GM19351 (cell line): Measurements from ENCODE around the gene COL13A1.

ENCODE experiments used
- ATAC-seq: cut with Tn5 transposase; IDR thresholded peaks from one replicate; pipeline ENCODE4 v1.9.1; 2021; ENCODE audit warnings: mild to moderate bottlenecking, moderate library complexity; ENCODE audit not compliant: unreplicated experiment

COL13A1 gene

DNA sequence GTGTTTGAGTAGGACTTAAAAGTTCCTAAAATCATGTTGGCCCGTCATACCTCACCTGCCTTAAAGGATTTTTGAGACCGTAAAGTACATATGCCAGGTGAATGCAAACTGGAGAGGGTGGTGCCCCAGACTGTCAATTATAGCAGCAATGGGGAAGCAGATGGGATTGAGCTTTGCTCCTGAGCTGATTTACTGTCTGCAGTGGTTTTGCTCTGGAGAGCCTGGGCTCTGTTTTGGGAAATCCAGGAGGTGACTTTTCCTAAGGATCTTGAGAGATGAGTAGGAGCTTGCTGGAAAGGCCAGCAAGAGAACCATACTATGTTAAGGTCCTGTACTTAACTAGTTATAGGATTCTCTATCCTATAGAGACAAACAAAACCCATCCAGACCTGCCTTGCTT is 43.0 kb downstream of the COL13A1 start:
- ATAC-seq: no peak

DNA sequence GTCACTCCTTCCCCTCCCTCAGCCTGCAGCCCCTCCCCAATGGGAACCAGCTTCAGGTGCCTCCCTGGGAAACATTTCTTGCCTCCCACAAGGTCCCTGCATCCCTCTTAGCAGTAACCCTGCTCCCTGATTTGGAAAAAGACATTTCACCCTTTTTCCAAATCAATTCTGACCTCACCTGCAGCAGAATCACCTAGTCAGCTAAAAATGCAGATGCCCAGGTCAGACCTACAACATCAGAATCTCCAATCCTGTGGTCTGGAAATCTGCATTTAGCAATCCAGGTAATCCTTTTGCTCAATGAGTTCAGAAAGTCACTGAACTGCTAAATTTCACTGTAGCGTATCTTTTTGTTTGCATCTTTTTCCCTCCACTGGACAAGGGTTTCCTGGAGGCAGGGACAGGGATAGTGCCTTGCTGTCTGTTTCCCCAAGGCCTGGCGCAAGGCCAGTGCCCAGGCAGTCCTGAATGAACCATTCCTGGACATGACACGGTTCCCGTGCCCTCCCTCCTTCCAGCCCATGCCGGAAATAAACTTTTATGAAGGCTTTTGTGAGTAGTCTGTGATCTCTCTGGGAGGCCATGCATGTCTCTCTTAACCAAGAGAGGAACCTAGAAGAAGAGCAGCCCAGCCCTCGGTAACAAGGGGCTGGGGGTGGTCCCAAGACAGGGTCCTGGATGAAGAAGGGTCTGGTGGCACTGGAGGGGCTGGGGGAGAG is 44.0 kb downstream of the COL13A1 start:
- no peak for ATAC-seq

DNA sequence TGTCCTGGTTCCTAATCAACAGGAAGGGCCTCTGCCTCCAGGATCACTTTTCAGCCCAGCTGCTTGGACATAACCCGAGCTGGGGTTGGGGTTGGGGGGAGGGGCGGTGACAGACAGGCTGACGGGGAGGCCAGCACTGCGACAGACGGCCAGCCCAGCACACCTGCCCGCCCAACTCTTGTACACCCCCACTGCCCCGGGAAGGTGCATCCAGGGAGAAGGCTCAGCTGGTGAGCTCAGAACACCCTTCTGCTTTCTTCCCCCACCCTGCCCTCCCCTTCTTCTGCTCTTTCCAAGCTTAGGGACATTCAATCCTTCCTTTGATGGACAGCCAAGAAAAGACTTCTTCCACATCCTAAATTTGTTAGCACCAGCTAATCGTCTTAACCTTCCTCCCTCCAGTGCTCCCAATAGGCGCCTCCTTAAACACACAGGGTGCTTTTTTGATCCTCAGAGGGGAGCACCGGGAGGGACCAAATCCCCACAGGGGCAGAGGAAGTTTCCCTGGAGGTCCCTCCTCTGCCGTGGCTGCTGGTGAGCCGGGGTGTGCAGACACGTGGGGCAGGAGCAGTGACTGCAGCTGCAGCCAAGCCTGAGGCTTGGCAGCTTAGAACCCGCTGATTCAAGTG is 44.7 kb downstream of the COL13A1 start:
- no peak for ATAC-seq

DNA sequence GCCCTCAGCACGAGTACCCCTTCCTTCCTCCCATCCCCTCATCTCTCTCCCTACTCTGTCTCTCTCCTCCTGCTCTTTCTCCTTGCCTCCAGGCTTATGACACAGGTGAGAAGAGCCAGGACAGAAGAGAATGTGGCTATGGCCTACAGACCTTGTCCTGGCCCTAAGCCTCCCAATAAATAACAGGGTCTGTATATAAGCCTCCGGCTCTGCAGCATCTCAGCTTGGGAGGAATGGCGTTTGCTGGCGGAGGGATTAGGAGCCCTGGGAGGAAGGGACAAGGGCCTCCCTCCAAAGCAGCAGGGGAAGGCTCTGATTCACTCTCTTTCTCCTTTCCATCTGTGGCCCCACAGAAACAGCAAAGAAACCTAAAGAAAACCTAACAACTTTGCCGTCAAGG is 45.8 kb downstream of the COL13A1 start:
- ATAC-seq: no peak

DNA sequence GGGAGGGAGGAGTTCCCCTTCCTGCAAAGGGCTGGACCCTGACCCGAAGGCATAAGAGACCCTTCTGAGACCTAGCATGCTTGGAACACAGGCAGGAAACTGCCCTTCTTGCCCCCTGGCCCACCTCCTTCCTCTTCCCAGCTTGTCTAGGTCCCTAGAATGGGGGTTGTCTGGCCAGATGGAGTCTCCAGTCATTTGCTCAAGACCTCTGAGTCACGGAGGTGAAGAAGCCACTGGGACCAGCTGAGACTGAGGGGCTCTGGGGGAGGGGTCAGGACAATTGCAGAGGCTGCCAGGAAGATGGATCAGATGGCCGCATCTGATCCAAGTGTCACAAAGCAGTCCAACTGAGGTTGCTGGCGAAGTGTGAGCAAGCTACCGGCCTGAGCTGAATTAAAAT is 46.2 kb downstream of the COL13A1 start:
- ATAC-seq: no peak

DNA sequence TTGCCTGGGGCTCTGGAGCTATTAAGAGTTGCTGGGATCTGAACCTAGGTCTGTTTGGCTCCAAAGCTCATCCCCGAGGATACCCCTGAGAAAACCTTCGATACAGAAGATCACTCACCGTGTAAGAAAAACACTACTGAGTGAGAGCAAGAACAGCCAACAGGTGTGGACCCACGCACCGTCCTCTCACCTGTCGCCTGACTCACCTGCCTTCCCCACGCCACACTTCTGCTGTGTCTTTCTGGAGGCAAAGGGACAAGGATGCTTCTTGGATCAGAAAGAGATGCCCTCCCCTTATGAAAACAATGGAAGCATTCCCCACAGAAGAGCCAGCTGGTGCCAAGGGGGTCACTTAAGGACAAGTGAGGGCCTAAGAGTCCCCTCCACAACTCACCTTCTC is 46.7 kb downstream of the COL13A1 start:
- ATAC-seq: no peak

DNA sequence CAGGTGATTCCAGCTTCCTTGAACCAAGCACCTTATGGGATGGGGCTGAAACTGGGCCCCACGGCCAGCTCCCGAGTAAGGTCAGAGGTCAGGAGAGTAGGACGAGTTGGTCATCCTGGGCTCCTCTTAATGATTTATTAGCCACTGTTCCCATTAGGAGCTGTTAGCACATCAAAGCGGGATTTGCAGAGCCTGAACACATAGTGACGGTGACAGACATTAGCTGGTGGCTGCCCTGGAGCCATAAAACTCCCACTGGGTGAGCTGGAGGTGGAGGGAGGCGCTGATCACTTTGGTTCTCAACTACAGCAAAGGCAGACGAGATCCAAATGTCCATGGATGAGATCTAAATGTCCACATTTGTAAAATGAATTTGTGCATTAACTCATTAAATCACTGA is 48.1 kb downstream of the COL13A1 start:
- ATAC-seq: no peak

DNA sequence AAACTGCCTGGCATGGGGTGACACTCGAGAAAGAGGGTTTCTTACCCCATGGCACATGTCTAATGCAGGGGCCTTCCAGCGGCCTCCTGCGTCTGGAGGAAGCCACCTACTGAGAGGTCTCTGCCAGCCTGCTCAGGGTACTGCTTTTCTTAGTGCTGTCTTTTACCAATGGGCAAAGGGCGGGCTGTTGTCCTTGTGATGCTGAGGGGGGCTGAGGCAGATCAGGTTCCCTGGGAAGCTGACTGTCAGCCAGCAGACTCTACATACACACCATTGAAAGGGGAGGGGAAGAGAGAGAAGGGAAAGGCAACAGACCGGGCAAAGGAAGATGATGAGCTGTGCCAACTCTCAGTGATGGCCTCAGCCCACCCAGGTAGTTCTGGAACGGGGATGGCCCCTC is 48.7 kb downstream of the COL13A1 start:
- ATAC-seq: no peak

DNA sequence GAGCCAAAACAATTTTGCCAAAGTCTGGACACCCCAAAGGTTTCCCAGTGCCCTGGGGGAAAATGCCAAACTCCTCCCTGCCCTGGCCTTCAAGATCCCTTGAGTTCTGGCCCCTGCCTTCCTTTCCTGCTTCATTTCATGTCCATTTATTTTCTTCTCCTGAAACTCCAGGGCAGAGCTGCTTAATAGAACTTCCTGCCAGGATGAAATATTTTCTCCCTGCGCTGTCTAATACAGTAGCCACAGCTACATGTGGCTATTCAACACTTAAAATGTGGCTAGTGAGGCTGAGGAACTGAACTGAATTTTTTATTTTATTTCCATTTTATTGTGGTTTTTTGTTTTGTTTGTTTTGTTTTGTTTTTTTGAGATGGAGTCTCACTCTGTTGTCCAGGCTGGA is 49.6 kb downstream of the COL13A1 start:
- no peak for ATAC-seq

DNA sequence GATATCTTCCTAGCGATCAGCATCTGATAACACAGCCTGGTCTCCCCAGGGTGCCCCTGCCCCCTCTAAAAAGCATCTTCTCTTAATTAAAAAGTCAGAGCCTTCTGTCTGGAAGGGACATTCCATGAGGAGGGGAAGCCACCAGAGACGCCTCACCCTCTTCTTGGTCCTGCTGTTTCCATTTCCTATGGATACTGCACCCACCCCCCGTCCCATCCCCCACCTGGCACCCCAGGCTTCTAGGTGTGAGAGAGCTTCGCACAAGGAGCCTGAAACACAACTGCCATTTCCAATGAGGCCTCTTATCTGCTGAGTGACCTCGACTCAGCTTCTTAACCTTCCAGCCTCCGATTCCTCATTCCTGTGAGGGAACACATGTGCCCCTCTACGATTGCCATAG is 51.4 kb downstream of the COL13A1 start:
- ATAC-seq: no peak

DNA sequence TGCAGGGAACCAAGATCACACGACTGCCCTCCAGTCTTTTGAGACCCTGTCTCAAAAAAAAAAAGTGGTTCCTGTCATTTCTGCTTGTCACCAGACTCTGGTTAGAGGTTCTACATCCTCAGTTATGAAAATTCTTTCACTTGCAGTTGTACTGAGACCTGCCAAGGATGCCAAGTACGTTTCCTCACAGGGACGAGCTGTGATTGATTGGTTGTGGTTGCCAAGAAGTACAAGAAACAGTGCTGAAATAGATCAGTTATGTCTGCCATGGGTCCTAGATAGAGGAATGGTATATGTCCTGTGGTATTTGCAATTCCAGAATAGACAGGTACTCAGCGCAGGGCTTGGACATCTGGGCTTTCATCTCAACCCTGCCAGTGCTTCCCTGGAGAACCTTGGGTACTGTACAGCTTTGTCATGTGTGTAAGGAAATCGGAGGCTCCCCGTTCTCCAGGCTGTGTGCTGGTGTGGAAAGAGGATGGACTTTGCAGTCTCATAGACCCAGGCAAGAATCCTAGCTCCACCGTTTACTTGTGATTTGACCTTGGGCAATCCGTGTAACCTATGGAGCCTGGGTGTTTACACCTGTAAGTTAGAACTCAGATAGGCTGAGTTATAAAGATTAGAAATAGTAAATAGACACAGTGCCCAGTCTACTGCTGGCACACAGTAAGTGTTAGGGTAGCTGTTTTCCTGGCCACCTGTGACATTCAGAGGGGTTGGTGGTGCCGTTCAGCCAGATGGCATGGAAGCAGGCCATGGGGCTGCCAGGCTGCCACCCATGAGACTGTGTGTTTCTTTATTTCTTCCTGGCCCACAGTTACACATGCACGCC is 53.0 kb downstream of the COL13A1 start:
- ATAC-seq: no peak

DNA sequence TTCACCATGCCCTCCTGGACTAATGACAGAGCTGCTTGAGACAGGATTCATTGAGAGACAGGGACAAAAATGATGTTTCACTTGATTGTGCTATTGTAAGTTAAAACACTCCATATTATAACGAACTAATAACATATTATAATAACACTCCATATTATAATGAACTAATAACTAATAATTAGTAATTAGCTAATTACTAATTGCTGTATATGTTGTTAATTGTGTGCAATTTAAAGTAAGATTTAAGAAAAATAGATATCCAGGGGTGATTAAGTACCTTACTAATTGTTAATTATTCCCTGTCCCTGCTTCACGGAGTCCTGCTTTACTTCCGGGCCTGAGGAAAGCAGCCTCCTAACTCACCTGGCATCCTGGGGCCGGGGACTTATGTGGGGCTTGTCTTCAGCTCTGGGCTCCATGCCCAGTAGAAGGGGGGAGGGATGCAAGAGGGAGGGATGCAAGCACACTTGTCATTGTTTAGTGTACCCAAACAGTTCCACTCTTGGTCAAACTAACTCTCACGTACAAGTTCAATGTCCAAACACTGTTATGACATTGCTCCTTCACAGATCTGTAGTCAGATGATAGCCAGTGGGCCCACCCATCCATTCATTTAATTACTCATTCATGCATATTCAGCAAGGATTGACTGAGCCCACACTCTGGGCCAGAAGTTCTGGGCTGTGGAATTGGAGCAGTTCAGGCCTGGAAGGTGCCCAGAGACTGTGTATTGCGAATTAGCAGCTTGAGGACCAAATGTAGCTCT is 53.8 kb downstream of the COL13A1 start:
- no peak for ATAC-seq

DNA sequence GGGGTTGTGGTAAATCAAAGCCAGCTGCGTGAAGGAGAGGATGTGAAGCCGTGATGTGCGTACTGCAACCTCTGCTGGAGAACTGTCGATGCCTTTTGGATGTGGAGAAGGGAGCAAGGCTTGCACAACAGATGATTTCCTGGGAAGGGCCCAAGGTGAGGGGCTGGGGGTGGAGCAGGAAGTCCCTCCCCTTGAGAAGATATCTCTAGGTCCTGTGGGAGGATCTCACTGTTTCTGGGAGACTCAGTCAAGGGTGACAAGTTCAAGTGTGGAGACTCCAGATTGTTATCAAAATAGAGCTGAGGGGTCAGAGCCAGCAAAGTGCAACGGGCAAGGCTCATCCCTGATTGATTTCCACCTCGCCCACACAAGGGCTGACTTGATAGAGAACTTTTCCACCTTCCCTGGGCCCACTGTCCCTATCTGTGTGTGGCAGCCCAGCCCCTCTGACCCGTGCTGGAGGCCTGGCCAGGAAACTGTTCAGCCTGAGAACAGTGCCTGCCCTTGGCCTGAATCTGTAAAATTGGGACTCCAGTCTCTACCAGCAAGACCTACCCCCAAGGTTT is 55.0 kb downstream of the COL13A1 start:
- no peak for ATAC-seq

DNA sequence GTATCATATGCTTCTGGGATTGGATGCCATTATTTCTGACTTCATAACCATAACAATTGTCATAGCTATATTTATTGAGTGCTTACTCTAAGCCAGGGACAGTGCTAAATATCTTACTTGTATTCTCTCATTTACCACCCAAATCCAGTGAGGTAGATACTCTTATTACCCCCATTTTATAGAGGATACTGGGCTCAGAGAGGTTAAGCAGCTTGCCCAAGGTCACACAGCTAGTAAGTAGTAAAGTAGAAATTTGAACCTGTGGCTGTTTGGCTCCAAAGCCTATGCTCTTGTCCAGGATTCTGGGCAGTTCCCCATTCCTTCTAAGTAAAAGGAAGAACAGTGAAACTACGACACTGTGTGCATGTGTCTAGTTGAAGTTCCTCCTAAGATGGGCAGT is 56.5 kb downstream of the COL13A1 start:
- no peak for ATAC-seq

DNA sequence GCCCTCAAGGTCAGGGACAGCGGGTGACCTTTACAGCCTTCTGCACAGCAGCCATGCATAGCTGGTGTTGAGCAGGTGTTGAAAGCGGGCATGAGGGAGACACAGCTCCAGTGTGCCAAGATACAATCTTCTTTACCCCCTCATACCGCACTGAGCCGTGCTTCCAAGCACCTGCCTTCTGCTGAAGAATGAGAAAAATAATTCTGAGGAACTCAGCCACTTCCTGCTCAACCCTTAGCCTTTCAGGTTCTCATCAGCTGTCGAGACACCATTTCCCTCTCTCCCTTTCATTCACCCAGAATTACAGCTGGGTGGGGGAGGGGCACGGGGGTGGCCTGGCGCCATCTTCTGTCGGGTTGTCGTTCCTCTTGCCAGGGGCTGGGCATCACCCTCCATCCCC is 58.6 kb downstream of the COL13A1 start:
- no peak for ATAC-seq

DNA sequence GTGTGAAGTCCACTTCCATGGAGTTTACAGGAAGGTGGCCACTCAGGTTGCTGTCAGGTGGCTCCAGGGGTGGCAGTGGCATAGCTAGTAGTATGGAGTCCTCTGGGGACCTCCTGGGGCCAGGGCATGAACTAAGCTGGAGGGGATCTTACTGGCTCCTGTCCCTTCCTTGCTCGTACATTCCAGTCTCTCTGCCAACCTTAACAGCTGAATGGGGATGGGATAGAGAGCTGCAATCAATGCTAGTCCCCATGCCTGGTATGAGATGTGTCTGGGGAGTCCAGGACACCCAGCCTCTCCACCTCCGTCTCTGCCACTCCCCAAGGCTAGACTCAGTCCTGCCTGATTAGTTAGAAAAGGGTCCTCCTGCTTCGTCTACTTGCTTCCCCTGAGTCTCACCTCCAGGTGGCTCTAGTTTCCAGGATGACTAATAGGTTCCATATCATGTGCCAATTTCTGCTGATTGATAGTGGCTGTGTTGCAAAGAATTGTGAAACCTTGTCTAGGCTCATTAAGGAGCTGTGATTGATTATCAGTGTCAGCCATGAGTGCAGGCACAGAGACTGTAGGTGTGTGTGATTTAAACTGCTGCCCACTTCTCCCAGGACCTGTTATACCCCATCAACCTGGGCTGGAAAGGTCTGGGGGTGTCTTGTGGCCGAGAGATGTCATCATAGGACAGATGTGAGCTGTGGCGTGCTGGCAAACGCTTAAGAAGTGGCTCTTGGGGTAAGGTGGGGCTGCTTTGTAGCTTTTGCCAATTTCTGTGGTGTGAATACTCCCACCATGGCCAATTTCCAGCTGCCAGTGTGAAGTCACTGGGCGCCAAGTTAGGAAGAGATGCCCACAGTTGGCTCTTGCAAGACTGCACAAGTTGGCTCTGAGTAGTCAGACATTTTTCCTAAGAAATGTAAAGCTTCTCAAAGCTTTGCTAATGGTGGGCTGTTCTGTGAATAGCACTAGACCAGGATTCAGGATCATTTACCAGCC is 59.8 kb downstream of the COL13A1 start:
- ATAC-seq: no peak

DNA sequence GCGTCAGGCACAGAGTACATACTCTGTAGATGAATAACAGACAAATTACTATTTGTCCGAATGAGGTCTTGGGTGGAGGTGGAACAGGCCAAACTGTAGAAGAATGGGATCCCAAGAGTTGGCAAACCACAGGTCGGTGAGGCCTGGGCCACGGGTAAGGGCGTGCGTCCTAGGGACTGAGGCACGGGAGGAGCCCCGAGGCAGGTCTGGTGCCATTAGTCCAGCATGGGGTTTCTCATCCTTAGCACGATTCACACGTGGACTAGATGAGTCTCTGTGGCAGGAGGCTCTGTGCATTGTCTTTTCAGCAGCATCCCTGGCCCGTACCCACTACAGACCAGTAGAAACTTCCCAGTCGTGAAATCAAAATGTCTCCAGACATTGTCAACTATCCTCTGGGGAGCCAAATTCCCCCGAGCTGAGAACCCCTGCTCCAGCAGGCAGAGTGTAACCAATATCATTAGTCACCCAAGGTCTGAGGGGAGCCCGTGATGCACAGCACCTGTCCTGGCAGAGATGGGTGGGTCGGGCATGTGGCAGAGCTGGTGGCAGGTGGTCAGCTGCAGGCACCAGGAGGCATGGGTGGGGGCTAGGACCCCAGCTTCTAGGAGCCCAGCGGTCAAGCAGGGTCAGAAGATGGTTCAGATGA is 61.3 kb downstream of the COL13A1 start:
- no peak for ATAC-seq

DNA sequence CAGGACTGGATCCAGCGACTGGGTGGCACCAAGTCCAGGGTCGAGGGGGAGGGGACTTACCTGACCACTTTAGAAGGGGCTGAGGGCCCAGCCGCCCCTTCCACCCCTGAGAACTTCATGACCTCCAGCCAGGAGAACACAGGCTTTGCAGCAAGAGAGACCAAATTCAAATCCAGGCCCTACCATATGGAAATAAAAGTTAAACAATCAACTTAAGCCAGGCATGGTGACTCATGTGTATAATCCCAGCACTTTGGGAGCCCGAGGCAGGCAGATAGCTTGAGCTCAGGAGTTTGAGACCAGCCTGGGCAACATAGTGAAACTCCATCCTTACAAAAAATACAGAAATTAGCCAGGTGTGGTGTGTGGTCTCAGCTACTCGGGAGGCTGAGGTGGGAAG is 61.9 kb downstream of the COL13A1 start:
- ATAC-seq: no peak

DNA sequence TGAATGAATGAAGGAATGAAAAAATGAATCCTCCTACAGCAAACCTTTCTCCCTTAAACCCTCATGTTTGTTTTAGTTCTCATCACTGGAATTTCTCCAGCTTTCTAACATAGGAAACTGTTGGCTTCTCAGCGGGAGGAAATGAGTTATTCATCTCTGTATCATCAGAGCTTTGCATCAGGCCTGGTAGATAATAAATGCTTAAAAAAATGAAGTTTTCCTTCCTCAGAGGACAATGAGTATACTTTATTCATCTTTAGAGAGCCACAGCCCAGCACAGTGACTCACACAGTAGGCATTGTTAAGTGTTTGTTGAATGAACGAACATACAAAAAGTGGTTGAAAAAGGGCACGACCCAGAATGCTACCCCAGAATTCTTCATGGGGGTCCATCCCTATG is 62.6 kb downstream of the COL13A1 start:
- no peak for ATAC-seq
